Neural cell (in vitro differentiated cells): ENCODE results near the gene NOL3.

Experiments
- EZH2 ChIP-seq: fragments of 200-600, 300-800 bp; shearing (Covaris generic), sonication (generic); IDR thresholded peaks from 2 replicates; pipeline ENCODE4 v1.6.1; 2014; ENCODE audit warnings: antibody characterized with exemption, low read length, borderline replicate concordance, mild to moderate bottlenecking; ENCODE audit not compliant: insufficient read depth, poor library complexity, severe bottlenecking
- MXI1 ChIP-seq: fragments of 450-650 bp; conservative IDR thresholded peaks from 2 replicates; pipeline ENCODE4 v1.6.1; 2014; ENCODE audit warnings: antibody characterized with exemption, mild to moderate bottlenecking; ENCODE audit not compliant: poor library complexity, severe bottlenecking
- POLR2AphosphoS5 ChIP-seq: IDR thresholded peaks from 2 replicates; pipeline ENCODE4 v1.6.1; 2012
- RAD21 ChIP-seq: fragments of 450-650 bp; conservative IDR thresholded peaks from 2 replicates; pipeline ENCODE4 v1.6.1; 2014; ENCODE audit warnings: antibody characterized with exemption, mild to moderate bottlenecking, moderate library complexity
- REST ChIP-seq: IDR thresholded peaks from 2 replicates; pipeline ENCODE4 v1.6.1; 2012; ENCODE audit warnings: borderline replicate concordance
- TF ChIP-seq, protein P1 (sequence below): fragments of 450-650 bp; IDR thresholded peaks from 2 replicates; pipeline ENCODE4 v1.5.1; 2014; ENCODE audit warnings: antibody characterized with exemption, mild to moderate bottlenecking, moderate library complexity; ENCODE audit not compliant: poor library complexity, severe bottlenecking

DNA sequence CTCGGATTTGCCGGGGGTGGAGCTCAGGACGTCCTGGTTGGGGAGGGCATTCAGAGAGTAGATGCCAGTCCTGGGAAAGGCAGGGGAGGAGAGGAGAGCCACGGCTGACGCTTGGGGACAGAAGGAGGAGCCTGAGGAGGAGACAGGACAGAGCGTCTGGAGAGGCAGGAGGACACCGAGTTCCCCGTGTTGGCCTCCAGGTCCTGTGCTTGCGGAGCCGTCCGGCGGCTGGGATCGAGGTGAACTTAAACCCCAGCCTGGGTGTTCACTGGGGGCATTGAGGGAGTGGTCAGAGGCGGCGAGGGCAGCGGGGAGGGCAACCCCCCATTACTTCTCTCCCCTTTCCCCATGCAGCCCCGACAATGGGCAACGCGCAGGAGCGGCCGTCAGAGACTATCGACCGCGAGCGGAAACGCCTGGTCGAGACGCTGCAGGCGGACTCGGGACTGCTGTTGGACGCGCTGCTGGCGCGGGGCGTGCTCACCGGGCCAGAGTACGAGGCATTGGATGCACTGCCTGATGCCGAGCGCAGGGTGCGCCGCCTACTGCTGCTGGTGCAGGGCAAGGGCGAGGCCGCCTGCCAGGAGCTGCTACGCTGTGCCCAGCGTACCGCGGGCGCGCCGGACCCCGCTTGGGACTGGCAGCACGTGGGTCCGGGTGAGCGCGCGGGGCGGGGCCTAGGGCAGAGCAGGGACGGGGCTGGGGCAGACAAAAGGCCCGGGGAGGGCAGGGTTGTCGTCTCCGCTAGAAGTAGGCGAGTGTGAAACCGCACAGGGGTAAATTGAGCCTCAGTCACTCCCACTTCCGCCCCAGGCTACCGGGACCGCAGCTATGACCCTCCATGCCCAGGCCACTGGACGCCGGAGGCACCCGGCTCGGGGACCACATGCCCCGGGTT is 3.7 kb downstream of the NOL3 start:
- TF ChIP-seq, protein P1, sequence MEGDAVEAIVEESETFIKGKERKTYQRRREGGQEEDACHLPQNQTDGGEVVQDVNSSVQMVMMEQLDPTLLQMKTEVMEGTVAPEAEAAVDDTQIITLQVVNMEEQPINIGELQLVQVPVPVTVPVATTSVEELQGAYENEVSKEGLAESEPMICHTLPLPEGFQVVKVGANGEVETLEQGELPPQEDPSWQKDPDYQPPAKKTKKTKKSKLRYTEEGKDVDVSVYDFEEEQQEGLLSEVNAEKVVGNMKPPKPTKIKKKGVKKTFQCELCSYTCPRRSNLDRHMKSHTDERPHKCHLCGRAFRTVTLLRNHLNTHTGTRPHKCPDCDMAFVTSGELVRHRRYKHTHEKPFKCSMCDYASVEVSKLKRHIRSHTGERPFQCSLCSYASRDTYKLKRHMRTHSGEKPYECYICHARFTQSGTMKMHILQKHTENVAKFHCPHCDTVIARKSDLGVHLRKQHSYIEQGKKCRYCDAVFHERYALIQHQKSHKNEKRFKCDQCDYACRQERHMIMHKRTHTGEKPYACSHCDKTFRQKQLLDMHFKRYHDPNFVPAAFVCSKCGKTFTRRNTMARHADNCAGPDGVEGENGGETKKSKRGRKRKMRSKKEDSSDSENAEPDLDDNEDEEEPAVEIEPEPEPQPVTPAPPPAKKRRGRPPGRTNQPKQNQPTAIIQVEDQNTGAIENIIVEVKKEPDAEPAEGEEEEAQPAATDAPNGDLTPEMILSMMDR = peak; percentile 52
- TF ChIP-seq RAD21 (no peak), POLR2AphosphoS5 (no peak), EZH2 (no peak), MXI1 (peak; percentile 30), REST (no peak)
